Stimulated activated CD4-positive, alpha-beta T cell treated with anti-CD3 and anti-CD28 coated beads, Interleukin-1b, Interleukin-23, amount 100 ng/mL, for 48 hours (primary cell): ENCODE results near the gene EFCAB6.

Experiments used
- DNase-seq: peaks from one replicate; pipeline ENCODE4 v3.0.0-alpha.2; 2020

Gene EFCAB6, protein sequence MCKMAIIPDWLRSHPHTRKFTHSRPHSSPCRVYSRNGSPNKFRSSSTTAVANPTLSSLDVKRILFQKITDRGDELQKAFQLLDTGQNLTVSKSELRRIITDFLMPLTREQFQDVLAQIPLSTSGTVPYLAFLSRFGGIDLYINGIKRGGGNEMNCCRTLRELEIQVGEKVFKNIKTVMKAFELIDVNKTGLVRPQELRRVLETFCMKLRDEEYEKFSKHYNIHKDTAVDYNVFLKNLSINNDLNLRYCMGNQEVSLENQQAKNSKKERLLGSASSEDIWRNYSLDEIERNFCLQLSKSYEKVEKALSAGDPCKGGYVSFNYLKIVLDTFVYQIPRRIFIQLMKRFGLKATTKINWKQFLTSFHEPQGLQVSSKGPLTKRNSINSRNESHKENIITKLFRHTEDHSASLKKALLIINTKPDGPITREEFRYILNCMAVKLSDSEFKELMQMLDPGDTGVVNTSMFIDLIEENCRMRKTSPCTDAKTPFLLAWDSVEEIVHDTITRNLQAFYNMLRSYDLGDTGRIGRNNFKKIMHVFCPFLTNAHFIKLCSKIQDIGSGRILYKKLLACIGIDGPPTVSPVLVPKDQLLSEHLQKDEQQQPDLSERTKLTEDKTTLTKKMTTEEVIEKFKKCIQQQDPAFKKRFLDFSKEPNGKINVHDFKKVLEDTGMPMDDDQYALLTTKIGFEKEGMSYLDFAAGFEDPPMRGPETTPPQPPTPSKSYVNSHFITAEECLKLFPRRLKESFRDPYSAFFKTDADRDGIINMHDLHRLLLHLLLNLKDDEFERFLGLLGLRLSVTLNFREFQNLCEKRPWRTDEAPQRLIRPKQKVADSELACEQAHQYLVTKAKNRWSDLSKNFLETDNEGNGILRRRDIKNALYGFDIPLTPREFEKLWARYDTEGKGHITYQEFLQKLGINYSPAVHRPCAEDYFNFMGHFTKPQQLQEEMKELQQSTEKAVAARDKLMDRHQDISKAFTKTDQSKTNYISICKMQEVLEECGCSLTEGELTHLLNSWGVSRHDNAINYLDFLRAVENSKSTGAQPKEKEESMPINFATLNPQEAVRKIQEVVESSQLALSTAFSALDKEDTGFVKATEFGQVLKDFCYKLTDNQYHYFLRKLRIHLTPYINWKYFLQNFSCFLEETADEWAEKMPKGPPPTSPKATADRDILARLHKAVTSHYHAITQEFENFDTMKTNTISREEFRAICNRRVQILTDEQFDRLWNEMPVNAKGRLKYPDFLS (N-terminal part only)

DNA sequence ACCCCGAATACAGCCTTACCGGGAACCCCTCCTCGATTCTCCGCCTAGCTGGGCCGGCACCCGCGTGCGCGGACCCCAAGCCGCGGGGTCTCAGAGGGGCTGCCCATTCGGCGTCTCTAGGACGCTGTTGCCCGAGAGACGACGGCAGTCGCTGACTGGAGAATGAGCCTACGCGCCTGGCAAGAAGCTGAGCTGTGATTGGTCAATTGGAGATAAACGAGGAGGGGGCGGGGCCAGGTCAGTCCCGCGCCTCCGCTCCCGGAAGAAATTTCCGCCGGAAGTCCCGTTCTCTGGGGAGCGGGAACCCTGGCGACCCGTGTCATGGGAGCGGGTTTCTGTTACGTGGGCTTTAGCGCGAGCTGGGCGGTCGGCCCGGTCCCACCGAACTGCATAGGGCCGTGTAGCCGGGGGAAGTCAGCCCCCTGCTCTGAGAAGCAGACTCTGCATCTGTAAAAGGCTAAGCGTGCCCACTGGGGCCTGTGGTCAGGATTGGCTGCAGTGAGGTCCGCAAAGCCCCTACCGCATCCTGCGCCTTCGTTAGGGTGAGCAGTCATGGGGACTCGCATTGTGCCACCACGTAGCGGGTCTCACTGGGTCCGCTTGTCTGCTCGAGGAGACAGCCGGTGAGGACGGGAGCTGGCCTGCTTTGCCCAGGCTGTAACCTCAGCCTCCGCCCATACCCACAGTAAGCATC is at the start of gene EFCAB6:
TSS of gene EFCAB6 (minus strand) at position 157 of the 694 bp plus-strand sequence. CDS start 29,987 bp downstream, outside the sequence.
- DNase-seq = peak; percentile 91

DNA sequence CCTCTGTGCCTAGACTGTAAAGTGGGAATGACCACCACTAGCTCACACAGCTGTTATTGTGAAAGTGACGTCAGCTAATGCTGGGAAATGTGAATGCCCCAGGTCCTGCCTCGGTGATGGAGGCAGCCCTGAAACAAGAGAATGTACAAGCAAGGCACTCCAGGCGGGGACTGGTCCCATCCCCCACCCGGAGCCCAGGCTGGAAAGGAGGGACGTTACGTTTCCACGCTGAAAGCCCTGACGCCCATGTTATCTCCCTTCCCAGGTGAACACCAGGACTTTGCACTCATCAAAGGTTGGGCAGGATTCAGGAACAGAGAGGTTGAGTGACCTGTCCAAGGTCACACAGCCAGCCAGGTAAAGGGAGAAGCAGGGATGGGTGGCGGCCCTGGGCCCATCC is 49.4 kb upstream of the EFCAB6 start:
- no peak for DNase-seq

DNA sequence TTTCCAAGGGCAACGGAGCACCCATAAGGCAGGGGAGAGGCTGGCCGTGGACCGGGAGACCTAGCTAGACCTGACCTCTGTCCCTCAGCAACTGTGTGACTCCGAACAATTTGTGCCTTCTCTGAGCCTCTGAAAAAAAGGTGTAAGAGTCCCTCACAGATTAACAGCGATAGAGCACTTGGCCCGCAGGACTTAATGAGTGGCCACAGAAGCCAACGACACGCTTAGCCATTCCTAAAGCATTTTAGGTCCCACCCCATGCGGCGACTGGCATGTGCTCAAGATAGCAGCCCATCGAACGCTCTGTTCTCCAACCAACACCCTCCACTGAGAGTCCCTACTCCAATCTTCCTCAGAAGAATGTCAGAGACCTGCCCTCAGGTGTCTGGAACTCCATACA is 48.7 kb upstream of the EFCAB6 start:
- DNase-seq = no peak

DNA sequence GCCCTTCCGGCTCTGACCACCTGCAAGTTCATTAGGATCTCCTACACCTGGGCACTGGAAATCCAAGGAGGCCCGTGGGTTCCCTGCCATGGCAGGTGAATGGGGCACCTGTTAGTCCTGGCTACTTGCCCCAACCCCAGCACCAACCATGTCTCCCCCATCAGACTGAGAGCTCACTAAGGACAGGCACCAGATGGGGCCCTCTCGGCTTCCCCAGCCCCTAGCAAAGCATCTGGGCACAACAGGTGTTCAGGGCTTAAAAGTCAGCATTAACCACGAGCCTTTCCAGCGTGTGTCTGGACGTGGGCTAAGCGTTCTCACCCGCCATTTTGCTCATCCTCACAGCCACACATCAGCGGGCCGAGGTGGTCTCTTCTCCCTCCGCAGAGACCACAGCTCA is 48.0 kb upstream of the EFCAB6 start:
- no peak for DNase-seq

DNA sequence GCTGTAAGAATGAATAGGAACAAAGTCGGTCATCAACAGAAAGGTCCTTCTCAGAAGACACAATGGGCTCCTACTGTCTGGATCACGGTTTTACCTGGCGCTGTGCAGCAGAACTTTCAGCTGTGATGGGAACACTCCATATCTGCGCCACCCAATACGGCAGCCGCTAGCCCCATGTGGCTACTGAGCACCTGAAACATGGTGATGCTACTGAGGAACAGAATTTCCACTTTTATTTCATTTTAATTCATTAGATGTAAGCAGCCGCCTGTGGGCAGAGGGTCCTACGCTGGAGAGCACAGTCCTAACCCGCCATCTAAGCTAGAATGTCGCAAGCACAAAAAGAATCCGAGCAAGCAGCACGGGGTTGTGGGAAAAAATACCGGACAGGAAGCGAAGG is 47.5 kb upstream of the EFCAB6 start:
- DNase-seq = no peak

DNA sequence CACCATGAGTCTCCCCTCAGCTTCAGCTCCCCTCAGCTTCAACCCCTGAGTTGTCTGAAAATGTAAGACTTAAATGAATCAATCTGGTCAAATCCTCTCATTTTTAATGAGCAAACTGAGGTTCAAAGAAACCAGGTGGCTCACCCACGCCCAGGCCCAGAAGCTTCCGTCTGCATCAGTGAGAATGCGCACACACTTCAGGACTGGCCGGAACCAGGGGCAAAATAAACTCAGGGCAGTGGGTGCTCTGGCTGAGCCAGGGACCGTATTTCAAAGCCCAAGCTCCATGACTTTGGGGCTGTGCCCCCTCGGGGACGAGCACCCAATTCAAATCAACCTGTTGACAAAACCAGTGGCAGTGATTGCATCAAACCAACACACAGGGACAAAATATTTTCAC is 47.1 kb upstream of the EFCAB6 start:
- no peak for DNase-seq

DNA sequence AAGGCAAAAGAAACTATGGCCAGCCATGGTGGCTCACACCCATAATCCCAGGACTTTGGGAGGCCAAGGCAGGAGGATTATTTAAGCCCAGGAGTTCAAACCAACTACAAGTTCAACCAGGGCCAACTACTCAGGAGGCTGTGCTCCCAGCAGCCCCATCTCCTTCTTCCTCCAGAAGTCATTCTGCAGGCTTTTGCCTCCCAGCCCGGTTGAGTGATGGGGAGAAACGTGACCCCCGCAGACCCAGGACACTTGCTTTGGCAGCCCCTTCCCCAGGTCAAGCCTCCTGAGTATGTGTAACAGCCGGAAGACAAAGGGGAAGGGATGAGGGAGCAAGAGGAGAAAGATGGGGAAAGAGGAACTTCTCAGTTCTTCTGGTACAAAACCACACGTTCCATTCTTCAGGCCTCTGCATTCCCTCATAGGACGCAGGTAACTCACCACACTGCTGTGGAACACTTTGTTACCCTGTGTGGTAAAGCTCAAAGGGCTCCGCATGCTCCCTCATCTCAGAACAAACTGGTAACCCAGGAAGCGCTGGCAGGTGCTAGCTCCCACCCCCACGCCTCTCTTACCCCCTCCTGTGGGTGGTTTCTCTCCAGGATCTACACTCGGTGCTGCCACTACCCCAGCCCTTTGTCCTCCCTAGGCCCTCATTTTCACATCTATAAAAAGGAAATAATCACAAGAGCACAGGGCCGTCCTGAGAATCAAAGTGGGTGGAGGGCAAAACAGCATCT is 46.2 kb upstream of the EFCAB6 start:
- DNase-seq = no peak

DNA sequence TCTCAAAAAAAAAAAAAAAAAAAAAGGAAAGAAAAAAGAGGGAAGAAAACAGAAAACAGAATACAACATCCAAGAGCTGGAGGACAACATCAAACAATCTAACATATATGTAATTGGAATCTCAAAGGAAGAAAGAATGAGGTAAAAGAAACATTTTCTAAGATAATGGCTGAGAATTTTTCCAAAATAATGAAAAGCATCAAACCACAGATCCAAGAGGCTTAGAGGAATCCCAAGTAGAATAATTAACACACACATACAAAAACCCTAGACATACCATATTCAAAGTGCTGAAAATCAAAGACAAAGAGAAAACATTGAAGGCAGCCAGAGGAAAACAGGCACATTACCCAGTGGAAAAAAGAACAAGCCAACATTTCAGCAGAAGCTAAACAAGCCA is 45.3 kb upstream of the EFCAB6 start:
- no peak for DNase-seq

DNA sequence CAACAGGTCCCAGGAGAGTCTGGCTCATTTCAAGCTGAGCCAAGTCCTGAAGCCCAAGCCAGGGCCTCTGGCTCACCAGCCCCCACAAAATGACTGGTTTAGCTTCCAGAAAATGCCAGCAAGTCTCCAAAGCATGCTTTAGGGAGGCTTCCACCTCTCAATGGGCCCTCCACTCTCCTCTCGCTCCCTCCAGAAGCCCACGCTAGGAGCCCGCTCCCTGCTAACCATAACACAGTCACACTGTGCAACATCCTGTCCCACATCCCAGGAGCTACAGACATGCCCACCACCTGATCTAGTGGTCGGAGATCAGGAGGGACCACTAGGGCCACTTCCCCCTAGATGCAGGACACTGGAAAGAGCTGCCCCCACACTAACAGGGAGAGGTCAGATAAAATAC is 43.3 kb upstream of the EFCAB6 start:
- DNase-seq = no peak

DNA sequence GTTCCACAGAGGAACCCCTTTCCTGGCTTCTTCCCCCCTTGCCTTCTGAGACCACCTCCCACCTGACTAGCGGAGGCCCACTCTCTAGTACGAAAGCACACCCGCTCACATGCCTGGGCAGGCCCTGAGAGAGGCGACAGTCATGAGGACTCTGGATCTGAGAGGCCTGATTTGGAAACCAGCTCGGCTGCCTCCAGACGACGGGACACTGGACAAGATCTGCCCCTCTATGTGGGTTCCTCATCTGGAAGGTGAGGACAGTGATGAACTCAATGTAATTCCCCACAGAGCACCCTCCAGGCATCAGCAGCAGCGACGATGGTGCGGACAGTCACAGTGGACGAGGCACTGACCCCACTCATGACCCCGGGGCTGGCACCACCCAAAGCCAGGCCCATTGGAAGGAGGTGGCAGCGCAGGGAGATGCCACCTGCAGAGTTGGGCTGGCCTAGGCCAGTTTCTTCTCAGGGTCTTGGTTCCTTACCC is 42.7 kb upstream of the EFCAB6 start:
- DNase-seq = no peak

DNA sequence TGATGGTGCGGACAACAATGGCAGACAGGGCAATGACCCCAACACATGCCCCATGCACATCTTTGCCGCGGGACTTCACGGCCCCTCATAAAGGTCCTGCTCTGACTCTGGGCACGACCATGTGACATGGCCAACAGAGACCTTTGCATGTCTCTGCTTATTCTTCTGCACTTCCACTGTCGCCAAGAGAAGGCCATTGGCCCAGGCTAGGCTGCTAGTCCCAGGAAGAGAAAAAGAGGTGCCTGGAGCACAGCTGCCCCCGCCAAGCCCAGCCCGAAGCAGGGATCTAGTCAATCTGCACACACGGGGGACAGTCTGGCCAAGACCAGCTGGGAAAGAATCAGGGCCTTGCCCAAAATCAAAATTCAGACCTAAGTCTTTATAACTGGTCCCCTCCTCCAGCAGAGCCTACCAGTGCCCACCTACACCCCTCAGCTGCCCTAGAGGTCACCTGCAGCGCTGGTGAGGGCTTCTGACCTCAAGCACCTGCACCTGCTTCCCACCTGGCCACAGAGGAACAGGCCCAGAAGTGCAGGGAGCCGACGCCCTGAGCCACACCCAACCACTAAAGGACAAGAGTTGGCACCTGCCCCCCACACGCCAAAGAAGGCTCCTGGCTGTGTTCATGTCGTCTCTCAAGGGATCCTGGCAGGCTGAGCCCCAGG is 42.1 kb upstream of the EFCAB6 start:
- no peak for DNase-seq

DNA sequence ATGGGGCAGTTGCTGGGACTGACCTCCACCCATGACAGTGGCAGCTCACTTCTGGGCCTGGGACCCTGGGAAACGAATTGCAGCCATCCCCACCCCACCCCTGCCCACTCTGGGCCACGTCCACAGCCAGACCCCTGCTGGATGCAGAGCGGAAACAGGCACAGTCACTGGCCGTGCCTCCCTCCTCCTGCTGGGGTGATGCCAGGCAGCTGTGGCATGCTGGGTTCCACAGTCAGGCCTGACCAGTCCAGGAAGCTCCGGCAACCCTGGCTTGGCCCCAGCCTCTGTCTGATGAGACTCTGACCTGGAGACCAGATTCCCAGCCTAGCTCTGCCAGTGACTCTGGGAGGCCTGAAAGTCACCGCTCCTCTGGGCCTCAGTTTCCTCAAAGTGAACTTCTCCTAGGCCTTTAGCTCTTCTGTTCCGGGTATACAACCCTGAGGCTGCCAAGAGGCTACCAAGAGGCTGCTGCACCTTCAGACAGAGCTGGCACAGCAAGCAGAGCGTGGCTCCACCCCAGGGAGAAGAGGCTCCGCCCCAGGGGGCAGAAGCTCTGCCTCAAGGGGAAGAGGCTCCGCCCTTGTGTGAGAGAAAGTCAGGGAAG is 41.3 kb upstream of the EFCAB6 start:
- no peak for DNase-seq

DNA sequence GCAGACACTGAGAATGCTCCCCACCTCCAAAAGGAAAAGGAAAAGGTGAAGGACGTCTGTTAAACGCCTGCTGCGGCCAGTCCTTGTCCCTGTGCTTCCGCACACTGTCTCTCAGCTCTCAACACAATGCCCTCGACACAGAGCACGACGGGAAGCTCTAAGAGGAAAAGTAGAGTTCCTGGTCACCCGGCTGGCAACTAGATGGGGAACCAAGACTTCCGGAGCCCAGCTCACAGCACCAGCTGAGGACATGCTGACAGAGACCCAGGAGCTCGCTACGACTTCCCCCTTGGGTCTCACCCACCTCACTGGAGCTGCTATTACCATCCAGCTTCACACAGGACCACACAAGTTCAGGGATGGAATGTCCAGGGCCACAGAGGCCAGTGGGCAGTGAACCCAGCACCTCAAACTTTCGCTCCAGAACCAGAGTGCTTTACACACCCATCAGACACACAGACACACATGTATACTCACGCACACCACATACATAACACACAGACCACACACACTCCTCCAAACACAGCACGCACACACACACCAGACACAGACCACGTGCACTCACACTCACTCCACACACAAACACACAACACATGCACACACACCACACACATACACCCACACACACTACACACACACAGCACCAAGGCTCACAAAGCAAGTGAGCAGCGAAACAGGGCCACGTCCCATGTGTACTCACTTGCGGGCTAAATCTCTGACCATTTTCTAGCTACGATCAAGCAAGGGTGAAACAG is 40.6 kb upstream of the EFCAB6 start:
- no peak for DNase-seq

DNA sequence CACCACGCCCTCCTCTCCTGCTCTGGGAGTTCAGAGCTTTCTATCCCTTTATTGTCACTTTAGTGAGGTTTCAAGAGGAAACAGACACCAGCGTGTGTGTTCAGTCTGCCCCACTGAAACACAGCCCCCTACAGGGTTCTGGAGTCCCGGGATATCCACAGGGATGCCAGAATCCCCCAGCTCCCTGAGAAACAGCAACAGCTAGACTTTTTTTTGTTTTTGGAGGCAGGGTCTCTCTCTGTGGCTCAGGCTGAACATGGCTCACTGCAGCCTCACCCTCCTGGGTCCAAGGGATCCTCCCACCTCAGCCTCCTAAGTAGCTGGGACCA is 39.8 kb upstream of the EFCAB6 start:
- DNase-seq = no peak

DNA sequence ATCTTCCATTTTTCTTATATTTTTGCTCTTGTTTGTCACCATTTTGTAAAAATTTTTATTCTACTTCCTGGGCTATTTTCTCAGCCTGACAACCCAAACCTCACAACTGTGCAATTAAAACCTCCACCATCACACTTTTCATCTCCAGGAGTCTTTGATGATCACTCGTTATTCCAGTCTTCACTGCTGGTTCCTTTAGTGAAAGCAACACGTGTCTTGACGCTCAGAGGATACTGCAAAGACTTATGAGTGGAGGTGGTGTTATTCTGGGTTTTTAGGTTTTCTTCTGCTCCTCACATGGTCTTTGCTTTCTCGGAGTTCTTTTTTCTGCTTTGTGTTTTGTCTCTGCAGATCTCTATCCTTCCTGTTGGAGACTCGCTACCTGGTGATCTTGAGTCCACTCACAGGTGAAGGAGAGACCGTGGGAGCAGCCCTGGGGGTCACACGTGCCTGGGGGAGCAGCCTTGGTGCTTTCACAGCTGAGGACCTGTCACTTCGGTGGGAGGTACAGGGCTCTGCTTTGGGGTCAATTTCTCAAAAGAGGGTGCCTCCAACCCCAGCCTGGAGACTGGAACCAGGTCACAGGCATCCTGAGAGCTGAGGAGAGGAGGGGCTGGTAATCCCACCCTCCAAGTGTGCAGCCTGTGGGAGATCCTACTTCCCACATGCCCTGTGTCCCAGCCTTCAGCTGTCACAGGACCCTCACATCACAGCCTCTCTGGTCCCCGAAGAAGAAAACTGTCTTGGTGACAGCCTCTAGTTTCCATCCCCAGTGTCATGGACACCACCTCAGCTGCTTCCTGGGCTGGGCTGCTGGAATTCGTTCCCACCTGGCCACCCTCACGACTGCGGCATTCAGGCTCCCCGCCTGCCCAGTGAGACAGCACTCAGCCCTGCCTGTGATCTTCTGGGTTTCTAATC is 39.2 kb upstream of the EFCAB6 start:
- DNase-seq = no peak

DNA sequence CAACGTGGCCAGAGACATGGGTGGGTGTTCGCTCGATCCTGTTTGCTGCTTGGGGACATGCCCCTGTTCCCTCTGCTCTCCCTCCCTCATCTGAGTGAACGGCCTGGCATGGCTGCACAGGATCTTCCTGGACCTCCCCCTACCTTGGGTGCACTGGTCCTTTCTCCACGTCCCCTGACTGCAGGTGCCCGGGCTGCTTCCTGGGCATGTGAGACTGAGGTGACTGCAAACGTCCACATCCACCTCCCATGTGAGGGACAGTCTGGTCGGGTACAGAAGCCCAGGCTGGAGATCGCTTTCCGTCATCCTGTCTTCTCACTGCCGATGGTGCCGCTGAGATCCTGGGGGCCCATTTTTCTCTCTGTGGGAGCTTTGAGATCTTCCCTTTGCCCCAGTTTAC is 38.4 kb upstream of the EFCAB6 start:
- no peak for DNase-seq

DNA sequence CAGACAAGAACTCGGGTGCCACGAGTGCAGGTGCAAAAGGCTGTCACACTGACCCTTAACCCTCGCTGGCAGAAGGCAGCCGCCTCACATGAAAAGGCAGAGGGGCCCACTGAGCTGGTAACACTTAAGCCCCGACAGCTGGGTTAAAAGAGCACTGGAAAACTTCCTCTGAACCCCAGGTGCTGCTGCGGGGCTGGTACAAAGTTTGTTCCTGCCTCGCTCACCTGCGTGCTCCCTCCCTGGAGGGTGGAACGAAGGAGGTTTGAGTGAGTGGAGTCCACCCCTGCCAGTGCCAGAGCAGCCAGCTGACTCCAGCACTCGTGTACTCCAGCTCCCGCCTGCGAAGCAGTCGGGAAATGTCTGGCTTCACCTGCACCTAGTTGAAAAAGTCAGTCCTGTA is 37.6 kb upstream of the EFCAB6 start:
- no peak for DNase-seq

DNA sequence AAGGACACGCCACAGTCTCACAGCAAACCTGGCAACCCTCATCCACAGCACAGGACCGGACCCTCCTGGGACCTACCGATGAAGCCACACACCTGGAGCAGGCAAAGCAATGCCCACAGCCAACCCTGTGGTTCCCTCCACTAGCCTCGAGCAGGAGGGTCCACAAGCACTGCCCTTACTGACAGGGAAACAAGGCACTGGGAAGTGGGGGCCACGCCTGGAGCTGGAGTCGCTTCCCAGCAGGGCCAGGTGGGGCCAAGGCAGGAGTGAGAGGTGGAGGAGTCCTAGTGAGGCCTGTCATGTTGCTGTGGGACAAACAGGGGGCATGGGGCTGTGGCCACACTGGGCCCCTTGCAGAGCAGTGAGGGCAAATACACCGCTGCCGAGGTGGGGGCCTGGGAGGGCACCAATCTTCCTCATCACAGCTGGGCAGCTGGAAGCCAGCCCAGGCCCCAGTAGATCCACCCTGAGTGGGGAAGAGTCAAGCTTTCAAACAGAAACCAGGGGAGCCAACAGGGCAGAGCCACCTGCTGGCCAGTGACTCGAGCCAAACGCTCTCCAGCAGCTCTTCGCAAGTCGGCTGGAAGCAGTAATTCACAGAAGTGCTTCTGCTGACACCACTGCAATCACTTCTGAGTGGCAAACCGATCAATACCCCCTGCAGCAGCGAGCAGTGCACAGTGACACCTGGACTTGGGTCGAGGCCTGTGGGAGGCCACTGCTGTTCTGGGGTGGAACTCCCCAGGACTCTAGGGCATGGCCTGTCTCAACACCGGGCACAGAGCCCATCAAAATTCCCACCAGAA is 36.5 kb upstream of the EFCAB6 start:
- DNase-seq = no peak
